Measurements from ENCODE around the gene NCBP3.
A peak's percentile ranks its signal among the peaks of the same experiment; 100 is the strongest.

The NCBP3 gene

GRCh38 chr17:3828151-3828851, 17.7 kb downstream of the NCBP3 start:
- TF ChIP-seq CTCF (IDR thresholded peaks at IDR 0.05; ENCODE audit: insufficient read depth, low read length, missing control alignments), result no peak
- CTCF ChIA-PET, result interaction anchor here (0.7 to 10.8 kb wide), 20 partner anchors 10 to 246 kb away, joined by 3 to 500 read pairs (median 4); partner anchors contain the start of gene NCBP3
- peak; percentile 58 for DNase-seq (ENCODE audit: low read depth, low spot score)
- POLR2A ChIA-PET, result no interaction called here
- no peak overlapping the region for H3K4me3 ChIP-seq (ENCODE audit: low read depth, low read length)

GRCh38 chr17:3827124-3827773, 18.8 kb downstream of the NCBP3 start:
- CTCF ChIA-PET, result interaction anchor here (0.7 to 10.8 kb wide), 26 partner anchors 11 to 183 kb away, joined by 3 to 500 read pairs (median 5); partner anchors contain the start of genes HASPIN, NCBP3 and P2RX5
- no peak for DNase-seq (ENCODE audit: low read depth, low spot score)
- POLR2A ChIA-PET, result no interaction called here
- no peak overlapping the region for H3K4me3 ChIP-seq (ENCODE audit: low read depth, low read length)
- TF ChIP-seq CTCF (IDR thresholded peaks at IDR 0.05; ENCODE audit: insufficient read depth, low read length, missing control alignments), result peak; percentile 66

- ChIA-PET POLR2A (interaction anchor here (1.5 kb wide), 1 partner anchor 89 kb away, joined by 6 read pairs; no protein-coding TSS in a partner anchor), CTCF (interaction anchor here (0.7 to 10.8 kb wide), 13 partner anchors 8 to 184 kb away, joined by 3 to 500 read pairs (median 6); partner anchors contain the start of gene NCBP3)
- no peak for DNase-seq (ENCODE audit: low read depth, low spot score)
- TF ChIP-seq CTCF (IDR thresholded peaks at IDR 0.05; ENCODE audit: insufficient read depth, low read length, missing control alignments), result no peak
- H3K4me3 ChIP-seq (ENCODE audit: low read depth, low read length), result no peak overlapping the region
Measured at GRCh38 chr17:3826191-3826590, 19.9 kb downstream of the NCBP3 start.

GRCh38 chr17:3821101-3821500, 24.9 kb downstream of the NCBP3 start:
- no peak for TF ChIP-seq CTCF (IDR thresholded peaks at IDR 0.05; ENCODE audit: insufficient read depth, low read length, missing control alignments)
- POLR2A ChIA-PET, result no interaction called here
- CTCF ChIA-PET, result interaction anchor here (1.1 to 10.8 kb wide), 3 partner anchors 22 to 86 kb away, joined by 5 to 500 read pairs (median 8); partner anchors contain the start of gene NCBP3
- H3K4me3 ChIP-seq (ENCODE audit: low read depth, low read length), result no peak overlapping the region
- no peak for DNase-seq (ENCODE audit: low read depth, low spot score)

- H3K4me3 ChIP-seq (ENCODE audit: low read depth, low read length), result no peak overlapping the region
- ChIA-PET CTCF (interaction anchor here (0.8 to 16.8 kb wide), 2 partner anchors 10 to 82 kb away, joined by 3 to 189 read pairs; no protein-coding TSS in a partner anchor), POLR2A (no interaction called here)
- TF ChIP-seq CTCF (IDR thresholded peaks at IDR 0.05; ENCODE audit: insufficient read depth, low read length, missing control alignments), result no peak
- no peak for DNase-seq (ENCODE audit: low read depth, low spot score)
Measured at GRCh38 chr17:3818786-3819185, 27.3 kb downstream of the NCBP3 start.
